IMR-90 (cell line): Measurements from ENCODE around the gene TMIGD1. TPM values are rescaled to one million over a fixed set of nuclear protein-coding genes. Genes with fewer than 3 reads are reported as not detected.

Experiments
- ATAC-seq: fragments of 200-7000 bp; cut with Tn5 transposase; 2 replicates; pipeline ENCODE4 v1.9.1; 2020; ENCODE audit warnings: low read depth, mild to moderate bottlenecking, moderate library complexity
- BruUV-seq: library from RNA; stranded (reverse); fragments of 400-500 nt; replicated peaks from 2 replicates; lab custom pipeline; 2021; lab: Mats Ljungman, UMichigan
- CTCF ChIA-PET: fragments of 300-600 bp; formaldehyde crosslinking; extraction: SDS; loops from one replicate; lab custom pipeline; 2021; ENCODE audit warnings: antibody characterized with exemption; lab: Yijun Ruan, JAX
- POLR2A ChIA-PET: fragments of 300-600 bp; sonication (Branson Sonifier 250); formaldehyde crosslinking; loops from one replicate; lab custom pipeline; 2022; ENCODE audit warnings: antibody characterized with exemption; ENCODE audit not compliant: unreplicated experiment; lab: Charles Lee
- DNase-seq: peaks from one replicate; pipeline ENCODE4 v3.0.0; 2013
- H2AFZ ChIP-seq: replicated peaks from 2 replicates; pipeline ENCODE3; 2013; ENCODE audit warnings: low read length, mild to moderate bottlenecking; ENCODE audit not compliant: poor library complexity
- H2AK5ac ChIP-seq: 2 replicates; pipeline ENCODE4 v1.6.1; 2013; ENCODE audit warnings: low read depth, low read length, inconsistent platforms
- H2AK9ac ChIP-seq: replicated peaks from 2 replicates; pipeline ENCODE3; 2013; ENCODE audit warnings: mild to moderate bottlenecking, low read depth, low read length, moderate library complexity; ENCODE audit not compliant: poor library complexity
- H2BK120ac ChIP-seq: 2 replicates; pipeline ENCODE4 v1.6.1; 2013; ENCODE audit warnings: low read depth, low read length, inconsistent platforms
- H2BK15ac ChIP-seq: 3 replicates; pipeline ENCODE4 v1.6.1; 2013; ENCODE audit warnings: low read depth, low read length, inconsistent platforms
- H2BK20ac ChIP-seq: 2 replicates; pipeline ENCODE4 v1.6.1; 2013; ENCODE audit warnings: low read depth, mild to moderate bottlenecking, inconsistent platforms, low read length, moderate library complexity
- H2BK5ac ChIP-seq: 2 replicates; pipeline ENCODE4 v1.6.1; 2013; ENCODE audit warnings: mild to moderate bottlenecking, low read depth, low read length, inconsistent platforms; ENCODE audit not compliant: poor library complexity, severe bottlenecking
- H3K14ac ChIP-seq: replicated peaks from 2 replicates; pipeline ENCODE4 v1.6.1; 2013; ENCODE audit warnings: low read depth, low read length, inconsistent platforms
- H3K18ac ChIP-seq: 2 replicates; pipeline ENCODE4 v1.6.1; 2013; ENCODE audit warnings: low read depth, low read length, control low read depth
- H3K23ac ChIP-seq: 2 replicates; pipeline ENCODE4 v1.6.1; 2013; ENCODE audit warnings: low read depth, low read length, inconsistent platforms
- H3K27ac ChIP-seq: 2 replicates; pipeline ENCODE4 v1.5.1; 2013; ENCODE audit warnings: mild to moderate bottlenecking, control low read depth, low read length; ENCODE audit not compliant: insufficient read depth
- H3K27me3 ChIP-seq: 2 replicates; pipeline ENCODE4 v1.6.1; 2013; ENCODE audit warnings: low read length; ENCODE audit not compliant: control insufficient read depth, insufficient read depth
- H3K36me3 ChIP-seq: 2 replicates; pipeline ENCODE4 v1.6.1; 2013; ENCODE audit warnings: low read length, mixed read lengths; ENCODE audit not compliant: control insufficient read depth, insufficient read depth
- H3K4ac ChIP-seq: 2 replicates; pipeline ENCODE4 v1.6.1; 2013; ENCODE audit warnings: low read depth, low read length, inconsistent platforms
- H3K4me1 ChIP-seq: 2 replicates; pipeline ENCODE4 v1.6.1; 2013; ENCODE audit warnings: low read length, mixed read lengths; ENCODE audit not compliant: control insufficient read depth, insufficient read depth
- H3K4me2 ChIP-seq: 2 replicates; pipeline ENCODE4 v1.6.1; 2013; ENCODE audit warnings: low read depth, mild to moderate bottlenecking, control low read depth, low read length, moderate library complexity
- H3K4me3 ChIP-seq: 2 replicates; pipeline ENCODE4 v1.5.1; 2013; ENCODE audit warnings: low read depth, mild to moderate bottlenecking, control low read depth, low read length, moderate library complexity; ENCODE audit not compliant: insufficient read depth
- H3K56ac ChIP-seq: 2 replicates; pipeline ENCODE4 v1.6.1; 2013; ENCODE audit warnings: low read length, inconsistent platforms; ENCODE audit not compliant: insufficient read depth; ENCODE audit errors: extremely low read depth
- H3K79me1 ChIP-seq, 2 experiments: 2 replicates each; pipeline ENCODE4 v1.6.1; 2013; ENCODE audit warnings: low read length in 2 of 2, inconsistent platforms in 1 of 2, low read depth in 1 of 2
- H3K9ac ChIP-seq: 2 replicates; pipeline ENCODE4 v1.6.1; 2013; ENCODE audit warnings: low read depth, low read length, control low read depth
- H3K9me1 ChIP-seq: 2 replicates; pipeline ENCODE4 v1.6.1; 2013; ENCODE audit warnings: low read length, inconsistent platforms; ENCODE audit not compliant: insufficient read depth
- H3K9me3 ChIP-seq: 2 replicates; pipeline ENCODE4 v1.6.1; 2013; ENCODE audit warnings: low read length; ENCODE audit not compliant: control insufficient read depth, insufficient read depth
- H4K20me1 ChIP-seq: 2 replicates; pipeline ENCODE4 v1.6.1; 2013; ENCODE audit warnings: low read length, inconsistent platforms; ENCODE audit not compliant: insufficient read depth
- H4K5ac ChIP-seq: 2 replicates; pipeline ENCODE4 v1.6.1; 2013; ENCODE audit warnings: mild to moderate bottlenecking, low read depth, low read length, control low read depth
- H4K8ac ChIP-seq, 2 experiments: 2 replicates each; pipeline ENCODE4 v1.6.1; 2013; ENCODE audit warnings: low read depth in 2 of 2, low read length in 2 of 2, control low read depth in 1 of 2, inconsistent platforms in 1 of 2
- H4K91ac ChIP-seq: 2 replicates; pipeline ENCODE4 v1.6.1; 2013; ENCODE audit warnings: low read depth, low read length, inconsistent platforms; ENCODE audit not compliant: insufficient read depth
- CEBPB ChIP-seq: IDR thresholded peaks from 2 replicates; pipeline ENCODE4 v1.6.1; 2012; ENCODE audit warnings: low read depth, low read length, improper control_type of control experiment
- CHD1 ChIP-seq: IDR thresholded peaks from 2 replicates; pipeline ENCODE4 v1.6.1; 2012; ENCODE audit warnings: low read depth, low read length, improper control_type of control experiment
- CTCF ChIP-seq: conservative IDR thresholded peaks from 2 replicates; pipeline ENCODE4 v1.5.1; 2012; ENCODE audit warnings: mild to moderate bottlenecking, low read depth, low read length, improper control_type of control experiment
- ELK1 ChIP-seq: fragments of 150-350 bp; IDR thresholded peaks from 2 replicates; pipeline ENCODE4 v1.6.1; 2016; ENCODE audit warnings: low read depth, mild to moderate bottlenecking, low read length, moderate library complexity, borderline replicate concordance
- FOS ChIP-seq: fragments of 150-350 bp; IDR thresholded peaks from 2 replicates; pipeline ENCODE4 v1.6.1; 2016; ENCODE audit warnings: low read depth, low read length
- MAFK ChIP-seq: IDR thresholded peaks from 2 replicates; pipeline ENCODE4 v1.6.1; 2012; ENCODE audit warnings: low read depth, low read length, improper control_type of control experiment
- MAZ ChIP-seq: IDR thresholded peaks from 2 replicates; pipeline ENCODE4 v1.6.1; 2012; ENCODE audit warnings: low read depth, mild to moderate bottlenecking, low read length, improper control_type of control experiment, moderate library complexity, borderline replicate concordance
- MXI1 ChIP-seq: IDR thresholded peaks from 2 replicates; pipeline ENCODE4 v1.6.1; 2012; ENCODE audit warnings: low read depth, mild to moderate bottlenecking, low read length, moderate library complexity, borderline replicate concordance
- NFE2L2 ChIP-seq: fragments of 150-350 bp; IDR thresholded peaks from 2 replicates; pipeline ENCODE4 v1.6.1; 2016; ENCODE audit warnings: low read depth, mild to moderate bottlenecking, low read length
- POLR2A ChIP-seq: IDR thresholded peaks from 2 replicates; pipeline ENCODE4 v1.6.1; 2012; ENCODE audit warnings: mild to moderate bottlenecking, low read depth, low read length
- RFX5 ChIP-seq: IDR thresholded peaks from 2 replicates; pipeline ENCODE4 v1.8.0; 2012; ENCODE audit warnings: low read depth, mild to moderate bottlenecking, low read length, moderate library complexity
- SMC3 ChIP-seq: fragments of 150-350 bp; IDR thresholded peaks from 2 replicates; pipeline ENCODE4 v1.6.1; 2016; ENCODE audit warnings: low read depth, mild to moderate bottlenecking, antibody characterized with exemption, low read length, moderate library complexity
- USF2 ChIP-seq: fragments of 150-350 bp; IDR thresholded peaks from 2 replicates; pipeline ENCODE4 v1.6.1; 2017; ENCODE audit warnings: mild to moderate bottlenecking, antibody characterized with exemption, low read length, low read depth
- WGBS, 2 experiments: methylation state at CpG; one replicate each; pipeline versions ENCODE4 v1.1.5 to v1.1.7; 2013; ENCODE audit warnings: missing lambda C conversion rate in 2 of 2; ENCODE audit not compliant: insufficient read length in 1 of 2; ENCODE audit errors: extremely low coverage in 2 of 2; 5-methylcytosine and 5-hydroxymethylcytosine counted together
- dilution Hi-C: fragments of 300-500 bp; cut with HindIII; formaldehyde crosslinking; loops from one replicate; pipeline ENCODE4 v1.14.3; 2018; ENCODE audit warnings: low sequenced_read_pairs; ENCODE audit not compliant: unreplicated experiment
- in situ Hi-C: fragments of 300-500 bp; cut with MboI; formaldehyde crosslinking; loops from 3 replicates; pipeline ENCODE4 v1.14.3; 2019; ENCODE audit warnings: low sequenced_read_pairs, inconsistent platforms, mixed read lengths
- intact Hi-C: fragments of 100-400 bp; cut with micrococcal nuclease; formaldehyde crosslinking; loops from 2 replicates; pipeline ENCODE4 v1.10.0; 2022
- polyA plus RNA-seq, 3 experiments: library from polyadenylated mRNA; depleted of rRNA; stranded (reverse); fragments of >200 nt; gene quantifications; 2 replicates each; pipeline ENCODE4 v1.2.3, GENCODE V29; 2012; ENCODE audit warnings: low replicate concordance in 1 of 3
- total RNA-seq: library from RNA; depleted of rRNA; stranded (reverse); fragments of >200 nt; gene quantifications from 2 replicates; pipeline ENCODE4 v1.2.3, GENCODE V29; 2012

The TMIGD1 gene
- total and polyA plus RNA-seq, 2 of the 4 experiments (the other 2 are of a cell fraction) = not detected

GRCh38 chr17:30352240-30352814 lies 18.5 kb upstream of the TMIGD1 start:
- intact Hi-C loops = no loop called here
- Histone ChIP-seq H2AK9ac (no peak overlapping the region), H4K20me1 (peaks cover 5% of the 10 kb centered on the region; the same call in 1 of the 2 replicates), H3K18ac (no peak overlapping the region), H3K4ac (no peak overlapping the region), H3K4me1 (peaks cover 4% of the 10 kb centered on the region), H3K56ac (no peak overlapping the region), H3K27me3 (no peaks in the 10 kb centered on the region), H2AK5ac (no peak overlapping the region; the same call in 1 of the 2 replicates), H3K9me1 (no peaks in the 10 kb centered on the region; the same call in 1 of the 2 replicates), H2AFZ (no peak overlapping the region), H3K14ac (no peak overlapping the region), H4K91ac (no peak overlapping the region), H3K23ac (no peak overlapping the region), H2BK5ac (no peak overlapping the region), H2BK20ac (no peak overlapping the region), H3K9me3 (no peaks in the 10 kb centered on the region), H3K4me3 (no peak overlapping the region), H3K79me1 (no peaks in the 10 kb centered on the region), H2BK120ac (no peak overlapping the region), H4K8ac (peak overlapping the region in 1 of 2 experiments; percentile 23; a peak in 1 of 4 replicates), H3K36me3 (no peaks in the 10 kb centered on the region), H4K5ac (no peak overlapping the region), H3K4me2 (no peak overlapping the region), H3K27ac (no peak overlapping the region), H3K9ac (no peak overlapping the region), H2BK15ac (peak overlapping the region; percentile 14; the same call in 1 of the 3 replicates)
- DNase-seq = no peak
- in situ Hi-C loops = no loop called here
- no peak for ATAC-seq
- WGBS, 2 experiments = no CpG with 5 or more reads among the region's 2 CpGs
- CTCF ChIA-PET = no interaction called here
- dilution Hi-C loops = no loop called here
- POLR2A ChIA-PET = no interaction called here
- TF ChIP-seq CHD1 (no peak), CTCF (no peak), POLR2A (no peak), ELK1 (no peak), MXI1 (no peak), MAFK (no peak), MAZ (no peak), USF2 (no peak), RFX5 (no peak), SMC3 (no peak), NFE2L2 (no peak), FOS (no peak), CEBPB (no peak)
- BruUV-seq = no TSS peak
